GM23248 (cell line): ENCODE measurements around the gene PTPRD. TPM values are rescaled to one million over a fixed set of nuclear protein-coding genes. Genes with fewer than 3 reads are reported as not detected.

Experiments used
- DNase-seq: peaks from one replicate; pipeline ENCODE4 v3.0.0-alpha.2; 2015
- H2AFZ ChIP-seq: fragments of 200-600 bp; sonication (generic); 2 replicates; pipeline ENCODE4 v1.6.1; 2016; ENCODE audit warnings: antibody characterized with exemption
- H3F3A ChIP-seq: fragments of 200-600 bp; sonication (generic); 2 replicates; pipeline ENCODE4 v1.6.1; 2016; ENCODE audit warnings: mild to moderate bottlenecking, antibody characterized with exemption, mixed run types; ENCODE audit not compliant: insufficient read depth
- H3K27ac ChIP-seq: fragments of 200-600 bp; sonication (generic); 2 replicates; pipeline ENCODE4 v1.5.1; 2016; ENCODE audit warnings: mild to moderate bottlenecking
- H3K27me3 ChIP-seq: fragments of 200-600 bp; sonication (generic); replicated peaks from 2 replicates; pipeline ENCODE4 v1.6.1; 2016; ENCODE audit warnings: mild to moderate bottlenecking; ENCODE audit not compliant: insufficient read depth
- H3K36me3 ChIP-seq: fragments of 200-600 bp; sonication (generic); 2 replicates; pipeline ENCODE4 v1.6.1; 2016; ENCODE audit warnings: low read depth, mild to moderate bottlenecking
- H3K4me1 ChIP-seq: fragments of 200-600 bp; sonication (generic); 2 replicates; pipeline ENCODE4 v1.6.1; 2016; ENCODE audit warnings: mild to moderate bottlenecking; ENCODE audit not compliant: insufficient read depth
- H3K4me2 ChIP-seq: fragments of 200-600 bp; sonication (generic); one replicate; pipeline ENCODE4 v1.6.1; 2016; ENCODE audit warnings: mild to moderate bottlenecking; ENCODE audit not compliant: unreplicated experiment
- H3K4me3 ChIP-seq: fragments of 200-600 bp; sonication (generic); 2 replicates; pipeline ENCODE4 v1.5.1; 2016; ENCODE audit warnings: mild to moderate bottlenecking
- H3K79me2 ChIP-seq: fragments of 200-600 bp; sonication (generic); 2 replicates; pipeline ENCODE4 v1.6.1; 2016; ENCODE audit warnings: mild to moderate bottlenecking; ENCODE audit not compliant: insufficient read depth
- H3K9ac ChIP-seq: fragments of 200-600 bp; sonication (generic); 2 replicates; pipeline ENCODE4 v1.6.1; 2016; ENCODE audit warnings: mild to moderate bottlenecking
- H3K9me2 ChIP-seq: fragments of 200-600 bp; sonication (generic); 2 replicates; pipeline ENCODE4 v1.6.1; 2016; ENCODE audit warnings: mixed run types, mild to moderate bottlenecking, moderate library complexity; ENCODE audit not compliant: insufficient read depth
- H3K9me3 ChIP-seq: fragments of 200-600 bp; sonication (generic); one replicate; pipeline ENCODE4 v1.6.1; 2017; ENCODE audit warnings: low read depth
- H4K20me1 ChIP-seq: fragments of 200-600 bp; sonication (generic); 2 replicates; pipeline ENCODE4 v1.6.0; 2016; ENCODE audit not compliant: insufficient read depth
- EZH2 ChIP-seq: fragments of 200-600 bp; sonication (generic); IDR thresholded peaks from 2 replicates; pipeline ENCODE4 v1.6.1; 2018; ENCODE audit warnings: antibody characterized with exemption, mild to moderate bottlenecking; ENCODE audit not compliant: insufficient read depth, poor library complexity, severe bottlenecking
- EZH2phosphoT487 ChIP-seq: fragments of 200-600 bp; sonication (generic); IDR thresholded peaks from 2 replicates; pipeline ENCODE4 v1.6.1; 2018; ENCODE audit warnings: antibody characterized with exemption, moderate library complexity, mild to moderate bottlenecking, low read depth; ENCODE audit not compliant: insufficient read depth
- WGBS, 2 experiments: methylation state at CpG; one replicate each; pipeline ENCODE4 v1.1.6; 2015 to 2017; ENCODE audit warnings: low lambda C conversion rate in 2 of 2, low coverage in 1 of 2; ENCODE audit errors: missing lambda C conversion rate in 2 of 2; 5-methylcytosine and 5-hydroxymethylcytosine counted together
- in situ Hi-C: fragments of 300-500 bp; cut with MboI; formaldehyde crosslinking; loops from 2 replicates; pipeline ENCODE4 v1.15.0; 2020
- polyA plus RNA-seq: library from polyadenylated mRNA; unstranded; fragments of >200 nt; fragmentation: Nextera tagmentation; extraction: Ambion mirVana; gene quantifications from 2 replicates; pipeline ENCODE4 v1.2.1, GENCODE V29; 2016
- total RNA-seq: library from RNA; depleted of rRNA; stranded (reverse); fragments of >200 nt; shearing (Covaris generic); gene quantifications from 2 replicates; pipeline ENCODE4 v1.2.3, GENCODE V29; 2014

Gene PTPRD
- total and polyA plus RNA-seq, 2 experiments from 2014 or later: 0.05 TPM; not detected in 1

GRCh38 chr9:8329561-8330283 lies 2283.1 kb downstream of the PTPRD start:
- Histone ChIP-seq H3K36me3 (no peaks in the 10 kb centered on the region), H3K4me2 (no peak overlapping the region), H3K9me2 (no peaks in the 10 kb centered on the region), H3K79me2 (no peaks in the 10 kb centered on the region), H3K9ac (no peak overlapping the region), H4K20me1 (no peaks in the 10 kb centered on the region), H3K27ac (no peak overlapping the region), H3K9me3 (no peaks in the 10 kb centered on the region), H3K4me1 (no peaks in the 10 kb centered on the region), H2AFZ (no peak overlapping the region), H3F3A (no peaks in the 10 kb centered on the region), H3K4me3 (no peak overlapping the region), H3K27me3 (no peaks in the 10 kb centered on the region)
- DNase-seq: no peak
- no peak for TF ChIP-seq EZH2phosphoT487
- TF ChIP-seq EZH2: no peak
- WGBS, 2 experiments: 20 to 24% methylated on average over 13 of the region's 13 CpGs
- in situ Hi-C loops: no loop called here

- TF ChIP-seq EZH2 (no peak), EZH2phosphoT487 (no peak)
- no peaks in the 10 kb centered on the region for H4K20me1 ChIP-seq
- no peak overlapping the region for H3K4me2 ChIP-seq
- no peaks in the 10 kb centered on the region for H3F3A ChIP-seq
- no peak overlapping the region for H3K9ac ChIP-seq
- 58 to 60% methylated on average over 5 of the region's 5 CpGs for WGBS, 2 experiments
- H3K36me3 ChIP-seq: no peaks in the 10 kb centered on the region
- H3K4me1 ChIP-seq: no peaks in the 10 kb centered on the region
- in situ Hi-C loops: no loop called here
- DNase-seq: no peak
- no peaks in the 10 kb centered on the region for H3K9me2 ChIP-seq
- H3K27me3 ChIP-seq: no peaks in the 10 kb centered on the region
- H3K4me3 ChIP-seq: no peak overlapping the region
- H3K79me2 ChIP-seq: no peaks in the 10 kb centered on the region
- H2AFZ ChIP-seq: no peak overlapping the region
- no peak overlapping the region for H3K27ac ChIP-seq
- H3K9me3 ChIP-seq: no peaks in the 10 kb centered on the region
Measured at GRCh38 chr9:8315211-8315610, 2297.6 kb downstream of the PTPRD start.

- H3K27me3 ChIP-seq: no peaks in the 10 kb centered on the region
- no peak overlapping the region for H3K9ac ChIP-seq
- H3K4me1 ChIP-seq: no peaks in the 10 kb centered on the region
- no peaks in the 10 kb centered on the region for H3K9me2 ChIP-seq
- no peaks in the 10 kb centered on the region for H3K79me2 ChIP-seq
- in situ Hi-C loops: no loop called here
- H4K20me1 ChIP-seq: no peaks in the 10 kb centered on the region
- no peak overlapping the region for H3K27ac ChIP-seq
- no peak overlapping the region for H3K4me2 ChIP-seq
- H3K9me3 ChIP-seq: no peaks in the 10 kb centered on the region
- no peak for TF ChIP-seq EZH2phosphoT487
- TF ChIP-seq EZH2: no peak
- H3K4me3 ChIP-seq: no peak overlapping the region
- H3F3A ChIP-seq: no peaks in the 10 kb centered on the region
- H2AFZ ChIP-seq: no peak overlapping the region
- H3K36me3 ChIP-seq: no peaks in the 10 kb centered on the region
- DNase-seq: no peak
Measured at GRCh38 chr9:8309258-8309657, 2303.5 kb downstream of the PTPRD start.

- in situ Hi-C loops: no loop called here
- Histone ChIP-seq H3K9me2 (no peaks in the 10 kb centered on the region), H4K20me1 (no peaks in the 10 kb centered on the region), H3K36me3 (no peaks in the 10 kb centered on the region), H3K4me1 (no peaks in the 10 kb centered on the region), H3F3A (no peaks in the 10 kb centered on the region), H3K9ac (no peak overlapping the region), H3K27me3 (no peaks in the 10 kb centered on the region), H3K4me2 (no peak overlapping the region), H3K79me2 (no peaks in the 10 kb centered on the region), H3K27ac (no peak overlapping the region), H2AFZ (no peak overlapping the region), H3K4me3 (no peak overlapping the region), H3K9me3 (no peaks in the 10 kb centered on the region)
- TF ChIP-seq EZH2phosphoT487 (no peak), EZH2 (no peak)
- WGBS, 2 experiments: 0 to 2% methylated on average over 2 of the region's 2 CpGs
- DNase-seq: no peak
Measured at GRCh38 chr9:8304720-8305119, 2308.1 kb downstream of the PTPRD start.
